Aortic smooth muscle cell (primary cell): ENCODE measurements around the gene STRA8. TPM values are rescaled to one million over a fixed set of nuclear protein-coding genes. Genes with fewer than 3 reads are reported as not detected.

Source experiments
- total RNA-seq: library from RNA; depleted of rRNA; stranded (reverse); fragments of >200 nt; gene quantifications from 2 replicates; pipeline ENCODE4 v1.2.3, GENCODE V29; 2014

The STRA8 gene, protein sequence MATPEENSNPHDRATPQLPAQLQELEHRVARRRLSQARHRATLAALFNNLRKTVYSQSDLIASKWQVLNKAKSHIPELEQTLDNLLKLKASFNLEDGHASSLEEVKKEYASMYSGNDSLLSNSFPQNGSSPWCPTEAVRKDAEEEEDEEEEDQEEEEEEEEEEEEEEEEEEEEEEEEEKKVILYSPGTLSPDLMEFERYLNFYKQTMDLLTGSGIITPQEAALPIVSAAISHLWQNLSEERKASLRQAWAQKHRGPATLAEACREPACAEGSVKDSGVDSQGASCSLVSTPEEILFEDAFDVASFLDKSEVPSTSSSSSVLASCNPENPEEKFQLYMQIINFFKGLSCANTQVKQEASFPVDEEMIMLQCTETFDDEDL
- not detected in 2 replicates for total RNA-seq

GRCh38 chr7:135233570-135233969 lies at the start of gene STRA8:
Gene STRA8, plus strand, starts transcription at chr7:135233838. Its CDS starts 6,687 bp downstream, at chr7:135240525.

DNA sequence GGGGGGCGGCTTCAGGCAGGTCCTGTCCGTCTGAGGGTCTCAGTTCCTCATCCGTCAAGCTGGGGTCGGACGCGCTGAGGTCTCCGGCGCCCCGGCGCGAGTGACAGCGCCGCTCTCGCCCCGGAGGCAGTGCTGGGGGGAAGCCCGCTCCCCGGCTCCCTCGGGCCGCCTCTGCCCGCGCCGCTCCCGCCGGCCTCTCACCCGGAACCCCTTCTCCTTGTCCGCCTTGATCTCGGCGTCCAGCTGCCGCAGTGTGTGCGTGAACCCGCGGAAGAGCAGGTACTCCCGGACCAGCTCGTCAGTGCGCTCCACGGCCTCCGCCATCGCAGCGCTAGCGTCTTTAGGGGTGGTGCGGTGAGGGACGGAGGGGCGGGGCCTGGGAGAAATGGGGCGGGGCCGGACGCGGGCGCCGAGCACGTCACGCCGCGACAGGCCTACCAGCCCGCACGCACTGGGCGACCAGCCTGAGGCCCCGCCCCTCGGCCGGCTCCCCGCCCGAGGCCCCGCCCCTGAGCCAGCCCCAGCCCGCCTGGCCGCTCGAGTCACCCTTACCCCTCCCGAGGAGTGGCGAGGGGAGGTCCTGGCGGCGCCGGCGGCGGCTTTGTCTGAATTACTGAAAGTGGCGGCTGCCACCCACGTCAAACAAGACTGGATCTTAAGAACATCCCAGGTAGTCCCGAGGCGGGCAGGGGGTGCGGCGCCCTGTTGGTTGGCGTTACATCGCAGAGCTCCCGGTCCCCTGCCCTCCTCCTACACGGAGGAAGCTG lies 22.3 kb upstream of the STRA8 start, which contains the start of gene WDR91:
Gene WDR91, minus strand, starts transcription at position 348 of the 767 bp plus-strand sequence. Its CDS starts 24 bp downstream, at position 324.

Other genes with a start within 250 kb of the STRA8 start
- gene AGBL3, start 247.3 kb upstream of the STRA8 start, total RNA-seq = 1.6 and 1.7 TPM in 2 replicates
- gene TMEM140, start 85.8 kb upstream of the STRA8 start, total RNA-seq = 18.8 and 25.4 TPM in 2 replicates
- 33.4 and 44.0 TPM in 2 replicates for gene CYREN, start 63.1 kb upstream of the STRA8 start, total RNA-seq
- gene WDR91, start 22.3 kb upstream of the STRA8 start, total RNA-seq = 5.7 and 6.2 TPM in 2 replicates